Neuron (in vitro differentiated cells): Measurements from ENCODE around the gene OR10G3.
"Not testable (repeated sequence)": the region's sequence is repeated elsewhere in the genome, so short reads cannot be mapped to it uniquely, and the experiment has no call there.

Source experiments
- H2AFZ ChIP-seq: one replicate; pipeline ENCODE4 v1.6.1; 2013; ENCODE audit warnings: low read depth, mild to moderate bottlenecking, inconsistent platforms, low read length, moderate library complexity
- H3K27me3 ChIP-seq: one replicate; pipeline ENCODE4 v1.6.1; 2013; ENCODE audit warnings: low read length; ENCODE audit not compliant: insufficient read depth
- H3K36me3 ChIP-seq: one replicate; pipeline ENCODE4 v1.6.1; 2013; ENCODE audit warnings: low read length; ENCODE audit not compliant: insufficient read depth
- H3K4me1 ChIP-seq: one replicate; pipeline ENCODE4 v1.6.1; 2013; ENCODE audit warnings: low read length; ENCODE audit not compliant: insufficient read depth
- H3K4me3 ChIP-seq: 2 replicates; pipeline ENCODE4 v1.5.1; 2013; ENCODE audit warnings: mild to moderate bottlenecking, low read length, moderate library complexity
- H3K9me3 ChIP-seq: one replicate; pipeline ENCODE4 v1.6.1; 2013; ENCODE audit warnings: low read length

Gene OR10G3

GRCh38 chr14:21544588-21544987 lies 35.3 kb downstream of the OR10G3 start:
- not testable (repeated sequence) for H3K9me3 ChIP-seq, H2AFZ ChIP-seq
- H3K4me1 ChIP-seq, result peaks cover 25% of the 10 kb centered on the region

GRCh38 chr14:21543963-21544362 lies 35.9 kb downstream of the OR10G3 start:
- Histone ChIP-seq H3K4me3 (peak overlapping the region; percentile 42), H2AFZ (peak overlapping the region; percentile 74), H3K4me1 (peaks cover 30% of the 10 kb centered on the region), H3K9me3 (no peaks in the 10 kb centered on the region), H3K36me3 (no peaks in the 10 kb centered on the region), H3K27me3 (no peaks in the 10 kb centered on the region)

More at GRCh38 chr14:21544588-21544987, 35.3 kb downstream of the OR10G3 start:
- H3K36me3 ChIP-seq, H3K27me3 ChIP-seq, H3K4me3 ChIP-seq: not testable (repeated sequence)

GRCh38 chr14:21543521-21543960 lies 36.3 kb downstream of the OR10G3 start:
- Histone ChIP-seq H3K36me3 (no peaks in the 10 kb centered on the region), H2AFZ (peak overlapping the region; percentile 74), H3K4me3 (peak overlapping the region; percentile 42), H3K27me3 (no peaks in the 10 kb centered on the region), H3K4me1 (peaks cover 34% of the 10 kb centered on the region), H3K9me3 (no peaks in the 10 kb centered on the region)

- Histone ChIP-seq H3K4me1 (peaks cover 46% of the 10 kb centered on the region), H3K9me3 (no peaks in the 10 kb centered on the region), H3K27me3 (no peaks in the 10 kb centered on the region), H3K36me3 (no peaks in the 10 kb centered on the region), H2AFZ (no peak overlapping the region), H3K4me3 (no peak overlapping the region)
Observed at GRCh38 chr14:21541413-21542074, 38.3 kb downstream of the OR10G3 start.

- Histone ChIP-seq H3K27me3 (no peaks in the 10 kb centered on the region), H2AFZ (no peak overlapping the region), H3K4me1 (peaks cover 52% of the 10 kb centered on the region), H3K36me3 (no peaks in the 10 kb centered on the region), H3K9me3 (no peaks in the 10 kb centered on the region), H3K4me3 (peak overlapping the region; percentile 26)
Observed at GRCh38 chr14:21539189-21539940, 40.5 kb downstream of the OR10G3 start.

- Histone ChIP-seq H3K4me3 (peak overlapping the region; percentile 71), H3K9me3 (no peaks in the 10 kb centered on the region), H3K27me3 (no peaks in the 10 kb centered on the region), H3K4me1 (peaks cover 50% of the 10 kb centered on the region), H2AFZ (peak overlapping the region; percentile 57), H3K36me3 (no peaks in the 10 kb centered on the region)
Observed at GRCh38 chr14:21537090-21537424, 42.8 kb downstream of the OR10G3 start.

GRCh38 chr14:21536418-21537089 lies 43.3 kb downstream of the OR10G3 start:
- Histone ChIP-seq H3K27me3 (no peaks in the 10 kb centered on the region), H3K4me1 (peaks cover 48% of the 10 kb centered on the region), H3K36me3 (no peaks in the 10 kb centered on the region), H3K9me3 (no peaks in the 10 kb centered on the region), H3K4me3 (peak overlapping the region; percentile 71), H2AFZ (peak overlapping the region; percentile 57)

- H3K27me3 ChIP-seq, result no peaks in the 10 kb centered on the region
- peak overlapping the region; percentile 71 for H3K4me3 ChIP-seq
- H3K9me3 ChIP-seq, result no peaks in the 10 kb centered on the region
- no peak overlapping the region for H2AFZ ChIP-seq
- peaks cover 48% of the 10 kb centered on the region for H3K4me1 ChIP-seq
- no peaks in the 10 kb centered on the region for H3K36me3 ChIP-seq
Observed at GRCh38 chr14:21535545-21536417, 44.1 kb downstream of the OR10G3 start.

- no peaks in the 10 kb centered on the region for H3K36me3 ChIP-seq
- H3K27me3 ChIP-seq, result no peaks in the 10 kb centered on the region
- peak overlapping the region; percentile 71 for H3K4me3 ChIP-seq
Observed at GRCh38 chr14:21534576-21534975, 45.3 kb downstream of the OR10G3 start.

GRCh38 chr14:21533294-21533693 lies 46.6 kb downstream of the OR10G3 start:
- Histone ChIP-seq H3K9me3 (no peaks in the 10 kb centered on the region), H3K36me3 (peaks cover 6% of the 10 kb centered on the region), H3K4me3 (no peak overlapping the region), H2AFZ (no peak overlapping the region), H3K27me3 (no peaks in the 10 kb centered on the region), H3K4me1 (peaks cover 40% of the 10 kb centered on the region)

More at GRCh38 chr14:21534576-21534975, 45.3 kb downstream of the OR10G3 start:
- H3K9me3 ChIP-seq, result no peaks in the 10 kb centered on the region
- no peak overlapping the region for H2AFZ ChIP-seq
- peaks cover 42% of the 10 kb centered on the region for H3K4me1 ChIP-seq

GRCh38 chr14:21529515-21529914 lies 50.4 kb downstream of the OR10G3 start:
- H3K27me3 ChIP-seq, result no peaks in the 10 kb centered on the region
- peaks cover 48% of the 10 kb centered on the region for H3K4me1 ChIP-seq
- no peak overlapping the region for H3K4me3 ChIP-seq
- no peak overlapping the region for H2AFZ ChIP-seq
- no peaks in the 10 kb centered on the region for H3K9me3 ChIP-seq
- H3K36me3 ChIP-seq, result peaks cover 15% of the 10 kb centered on the region

- Histone ChIP-seq H3K36me3 (peaks cover 23% of the 10 kb centered on the region), H2AFZ (no peak overlapping the region), H3K4me3 (no peak overlapping the region), H3K9me3 (no peaks in the 10 kb centered on the region), H3K4me1 (peaks cover 39% of the 10 kb centered on the region), H3K27me3 (no peaks in the 10 kb centered on the region)
Observed at GRCh38 chr14:21528381-21529348, 51.2 kb downstream of the OR10G3 start.
